T-cell (primary cell): ENCODE data around the gene ELMO2. TPM values are rescaled to one million over a fixed set of nuclear protein-coding genes. Genes with fewer than 3 reads are reported as not detected.

Source experiments
- ATAC-seq, 4 experiments: fragments of 200-7000 bp in 3 of 4; fragments of 150-1000 bp in 1 of 4; cut with Tn5 transposase; replicated peaks in 1 of 4; 1 replicate in 3 of 4; 2 replicates in 1 of 4; pipeline ENCODE4 v1.10.0; 2021; ENCODE audit warnings: moderate library complexity in 3 of 4, mild to moderate bottlenecking in 2 of 4, moderate number of reproducible peaks in 1 of 4
- CTCF ChIA-PET, 2 donors: fragments of 300-600 bp; sonication (Branson Sonifier 250); formaldehyde crosslinking; loops; one replicate each; lab custom pipeline; 2022; ENCODE audit warnings: antibody characterized with exemption in 2 of 2; lab: Charles Lee
- POLR2A ChIA-PET, 2 donors: fragments of 300-600 bp; sonication (Branson Sonifier 250); formaldehyde crosslinking; loops; one replicate each; lab custom pipeline; 2022; ENCODE audit warnings: antibody characterized with exemption in 2 of 2; lab: Charles Lee
- DNase-seq, 35 experiments: peaks; one replicate each; pipeline versions ENCODE4 v3.0.0 to v3.0.0-alpha.2; 2013 to 2023
- H3K27ac ChIP-seq: one replicate; pipeline ENCODE4 v1.5.1; 2013; ENCODE audit warnings: low read length
- H3K27me3 ChIP-seq, 2 experiments: replicated peaks in 1 of 2; 1 replicate in 1 of 2; 2 replicates in 1 of 2; pipeline versions ENCODE4 v1.6.1 to v1.7.0; 2013; ENCODE audit warnings: low read length in 1 of 2, mixed read lengths in 1 of 2; ENCODE audit not compliant: control insufficient read depth in 2 of 2, insufficient read depth in 2 of 2; ENCODE audit errors: extremely low read depth in 1 of 2
- H3K36me3 ChIP-seq, 2 donors: 1 replicate in 1 of 2; 2 replicates in 1 of 2; pipeline versions ENCODE4 v1.6.1 to v1.7.0; 2013; ENCODE audit warnings: low read length in 1 of 2; ENCODE audit not compliant: control insufficient read depth in 2 of 2, insufficient read depth in 1 of 2; ENCODE audit errors: extremely low read depth in 1 of 2
- H3K4me1 ChIP-seq, 2 experiments: 1 replicate in 1 of 2; 2 replicates in 1 of 2; pipeline versions ENCODE4 v1.6.1 to v1.7.0; 2013; ENCODE audit warnings: low read length in 2 of 2, mixed read lengths in 1 of 2; ENCODE audit not compliant: insufficient read depth in 2 of 2, control insufficient read depth in 1 of 2; ENCODE audit errors: extremely low read depth in 1 of 2
- H3K4me3 ChIP-seq, 2 donors: 1 replicate in 1 of 2; 2 replicates in 1 of 2; pipeline versions ENCODE4 v1.5.1 to v1.7.0; 2013; ENCODE audit warnings: mild to moderate bottlenecking in 2 of 2, low read length in 1 of 2, moderate library complexity in 1 of 2; ENCODE audit not compliant: control insufficient read depth in 1 of 2; ENCODE audit errors: extremely low read depth in 1 of 2
- H3K9me3 ChIP-seq: 2 replicates; pipeline ENCODE4 v1.7.0; 2013
- H3K27ac Mint-ChIP-seq, 2 donors: one replicate each; pipeline ENCODE4 v1.8.0; 2020 to 2021; ENCODE audit warnings: mild to moderate bottlenecking in 2 of 2, mixed read lengths in 2 of 2
- H3K27me3 Mint-ChIP-seq, 2 donors: one replicate each; pipeline ENCODE4 v1.8.0; 2021 to 2022; ENCODE audit warnings: mixed read lengths in 2 of 2
- H3K36me3 Mint-ChIP-seq: one replicate; pipeline ENCODE4 v1.8.0; 2021; ENCODE audit warnings: mixed read lengths
- H3K4me1 Mint-ChIP-seq, 3 donors: one replicate each; pipeline ENCODE4 v1.8.0; 2020 to 2022; ENCODE audit warnings: mixed read lengths in 3 of 3, mild to moderate bottlenecking in 1 of 3
- H3K4me3 Mint-ChIP-seq, 3 donors: one replicate each; pipeline ENCODE4 v1.8.0; 2020 to 2022; ENCODE audit warnings: mild to moderate bottlenecking in 3 of 3, mixed read lengths in 3 of 3, moderate library complexity in 3 of 3
- H3K9me3 Mint-ChIP-seq, 3 donors: one replicate each; pipeline ENCODE4 v1.8.0; 2020 to 2022; ENCODE audit warnings: mixed read lengths in 3 of 3
- WGBS: methylation state at CpG from one replicate; pipeline ENCODE4 v1.1.5; 2013; ENCODE audit warnings: missing lambda C conversion rate; ENCODE audit not compliant: insufficient coverage; 5-methylcytosine and 5-hydroxymethylcytosine counted together
- total RNA-seq, 35 experiments: library from RNA in 6 of 35; stranded (reverse) in 6 of 35; fragments of 120-200 nt in 1 of 35; gene quantifications; one replicate each; pipeline versions ENCODE4 v1.2.1 to v1.2.4 and lab custom pipeline; 2013 to 2026

Gene ELMO2
- total RNA-seq, 5 donors from 2014 or later (not counting 1 experiment from before 2014, with no cell fraction given): 48.8 to 86.6 (median 54.2) TPM

GRCh38 chr20:46349035-46349741, 57.2 kb downstream of the ELMO2 start:
- Mint-ChIP-seq H3K4me1 (peaks cover 18 to 47% (median 21%) of the 10 kb centered on the region in 3 donors), H3K27me3 (no peaks in the 10 kb centered on the region), H3K36me3 (peaks cover 23% of the 10 kb centered on the region), H3K27ac (peak overlapping the region in 1 of 2 donors; percentile 22), H3K4me3 (no peak overlapping the region), H3K9me3 (no peaks in the 10 kb centered on the region)
- ATAC-seq (peak in 2 of 4 experiments; percentile 26 to 60), DNase-seq (peak in 28 of 35 experiments; percentile 16 to 68 (median 38))
- no peak overlapping the region for H3K27ac ChIP-seq
- no peak overlapping the region for H3K4me3 ChIP-seq
- H3K4me1 ChIP-seq: peaks cover 0 to 4% of the 10 kb centered on the region in 2 experiments
- peaks cover 12 to 35% of the 10 kb centered on the region in 2 donors for H3K36me3 ChIP-seq
- POLR2A ChIA-PET: no interaction called here
- CTCF ChIA-PET: interaction anchor here (0.6 to 1.4 kb wide), 4 partner anchors 42 to 217 kb away, joined by 3 read pairs; no protein-coding TSS in a partner anchor
- WGBS: 79% methylated on average over 8 of the region's 12 CpGs
- no peaks in the 10 kb centered on the region for H3K27me3 ChIP-seq
- H3K9me3 ChIP-seq: no peaks in the 10 kb centered on the region

- Histone ChIP-seq H3K4me3 (no peak overlapping the region), H3K9me3 (no peaks in the 10 kb centered on the region), H3K4me1 (peaks cover 0 to 15% of the 10 kb centered on the region in 2 experiments), H3K27me3 (peaks cover 0 to 3% of the 10 kb centered on the region in 2 experiments), H3K36me3 (peaks cover 8 to 35% of the 10 kb centered on the region in 2 donors), H3K27ac (no peak overlapping the region)
- no peak overlapping the region for H3K4me3 Mint-ChIP-seq
- ATAC-seq (no peak), DNase-seq (no peak)
- 87% methylated on average over 18 of the region's 25 CpGs for WGBS
- peaks cover 24 to 45% (median 28%) of the 10 kb centered on the region in 3 donors for H3K4me1 Mint-ChIP-seq
- peaks cover 17% of the 10 kb centered on the region for H3K36me3 Mint-ChIP-seq
- no peaks in the 10 kb centered on the region for H3K27me3 Mint-ChIP-seq
- H3K27ac Mint-ChIP-seq: no peak overlapping the region
- CTCF ChIA-PET: interaction anchor here (0.7 to 1.4 kb wide), 4 partner anchors 41 to 339 kb away, joined by 3 read pairs; no protein-coding TSS in a partner anchor
- POLR2A ChIA-PET: no interaction called here
- H3K9me3 Mint-ChIP-seq: no peaks in the 10 kb centered on the region
These were observed 58.3 kb downstream of the ELMO2 start for GRCh38 chr20:46347841-46348803.

DNA sequence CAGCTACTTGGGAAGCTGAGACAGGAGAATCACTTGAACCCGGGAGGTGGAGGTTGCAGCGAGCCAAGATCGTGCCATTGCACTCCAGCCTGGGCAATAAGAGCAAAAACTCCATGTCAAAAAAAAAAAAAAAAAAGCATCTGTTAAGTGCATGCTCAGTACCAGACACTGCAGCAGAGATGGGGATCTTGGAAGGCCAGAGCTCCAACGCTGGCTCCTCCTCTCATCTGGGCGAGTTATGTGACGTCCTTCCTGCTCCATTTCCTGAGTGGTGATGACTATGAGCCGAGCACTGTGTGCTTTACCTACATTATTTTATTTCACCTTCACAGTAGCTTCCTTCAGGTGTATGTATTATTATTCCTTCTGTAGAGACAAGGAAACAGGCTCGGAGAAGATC, 59.6 kb downstream of the ELMO2 start:
- H3K27me3 ChIP-seq: peaks cover 0 to 15% of the 10 kb centered on the region in 2 experiments
- peaks cover 0 to 26% of the 10 kb centered on the region in 2 experiments for H3K4me1 ChIP-seq
- Mint-ChIP-seq H3K4me3 (no peak overlapping the region), H3K36me3 (peaks cover 13% of the 10 kb centered on the region), H3K27me3 (peaks cover 0 to 6% of the 10 kb centered on the region in 2 donors), H3K27ac (no peak overlapping the region), H3K4me1 (peaks cover 33 to 52% (median 39%) of the 10 kb centered on the region in 3 donors), H3K9me3 (no peaks in the 10 kb centered on the region)
- ChIA-PET POLR2A (no interaction called here), CTCF (interaction anchor here in 1 of 2 donors (0.7 kb wide), 1 partner anchor 24 kb away, joined by 5 read pairs; no protein-coding TSS in a partner anchor)
- 86% methylated on average over 1 of the region's 8 CpGs for WGBS
- no peak overlapping the region for H3K4me3 ChIP-seq
- no peaks in the 10 kb centered on the region for H3K9me3 ChIP-seq
- DNase-seq (no peak), ATAC-seq (no peak)
- peaks cover 2 to 32% of the 10 kb centered on the region in 2 donors for H3K36me3 ChIP-seq
- no peak overlapping the region for H3K27ac ChIP-seq

- Mint-ChIP-seq H3K27ac (no peak overlapping the region), H3K27me3 (peaks cover 0 to 9% of the 10 kb centered on the region in 2 donors), H3K9me3 (no peaks in the 10 kb centered on the region), H3K4me3 (no peak overlapping the region), H3K36me3 (peaks cover 9% of the 10 kb centered on the region), H3K4me1 (peaks cover 32 to 43% (median 37%) of the 10 kb centered on the region in 3 donors)
- no peak overlapping the region for H3K27ac ChIP-seq
- H3K9me3 ChIP-seq: no peaks in the 10 kb centered on the region
- ATAC-seq (no peak), DNase-seq (no peak)
- 69% methylated on average over 4 of the region's 8 CpGs for WGBS
- peaks cover 0 to 29% of the 10 kb centered on the region in 2 experiments for H3K4me1 ChIP-seq
- H3K27me3 ChIP-seq: peaks cover 3 to 27% of the 10 kb centered on the region in 2 experiments
- ChIA-PET CTCF (no interaction called here), POLR2A (no interaction called here)
- H3K4me3 ChIP-seq: no peak overlapping the region
- H3K36me3 ChIP-seq: peaks cover 2 to 11% of the 10 kb centered on the region in 2 donors
These were observed 61.8 kb downstream of the ELMO2 start for GRCh38 chr20:46344488-46345162.

GRCh38 chr20:46343975-46344357, 62.4 kb downstream of the ELMO2 start:
- Histone ChIP-seq H3K27me3 (peaks cover 3 to 34% of the 10 kb centered on the region in 2 experiments), H3K9me3 (no peaks in the 10 kb centered on the region), H3K4me1 (peaks cover 0 to 26% of the 10 kb centered on the region in 2 experiments), H3K4me3 (no peak overlapping the region), H3K36me3 (peaks cover 2 to 7% of the 10 kb centered on the region in 2 donors), H3K27ac (no peak overlapping the region)
- Mint-ChIP-seq H3K27me3 (peaks cover 3 to 12% of the 10 kb centered on the region in 2 donors), H3K4me3 (peak overlapping the region in 1 of 3 donors; percentile 85), H3K4me1 (peaks cover 29 to 36% (median 33%) of the 10 kb centered on the region in 3 donors), H3K9me3 (no peaks in the 10 kb centered on the region), H3K27ac (no peak overlapping the region), H3K36me3 (peaks cover 7% of the 10 kb centered on the region)
- no peak for DNase-seq
- ChIA-PET POLR2A (no interaction called here), CTCF (no interaction called here)
- no peak for ATAC-seq
- 100% methylated on average over 2 of the region's 2 CpGs for WGBS
